SK-N-MC (cell line): ENCODE measurements around the gene IL22.

Experiments
- DNase-seq: peaks from one replicate; pipeline ENCODE4 v3.0.0-alpha.2; 2011; ENCODE audit warnings: low read depth, low spot score
- H3K27ac ChIP-seq: fragments of 200-600 bp; sonication (generic); 2 replicates; pipeline ENCODE4 v1.5.1; 2016; ENCODE audit warnings: mixed run types
- H3K36me3 ChIP-seq: fragments of 200-600 bp; sonication (generic); 2 replicates; pipeline ENCODE4 v1.6.1; 2017; ENCODE audit warnings: antibody characterized with exemption, low read length, mixed read lengths; ENCODE audit not compliant: insufficient read depth
- H3K4me3 ChIP-seq: fragments of 200-600 bp; sonication (generic); 2 replicates; pipeline ENCODE4 v1.5.1; 2016
- H3K9ac ChIP-seq: fragments of 200-600 bp; sonication (generic); 2 replicates; pipeline ENCODE4 v1.8.0; 2017; ENCODE audit warnings: mixed run types, mixed read lengths; ENCODE audit not compliant: insufficient read length
- H3K9me3 ChIP-seq: fragments of 200-600 bp; sonication (generic); 2 replicates; pipeline ENCODE4 v1.6.1; 2017; ENCODE audit warnings: low read depth, mild to moderate bottlenecking, antibody characterized with exemption, low read length, moderate library complexity, mixed read lengths
- EZH2 ChIP-seq: fragments of 200-600 bp; sonication (generic); IDR thresholded peaks from one replicate; pipeline ENCODE4 v1.6.1; 2017; ENCODE audit warnings: antibody characterized with exemption
- FOXP2 ChIP-seq: optimal IDR thresholded peaks from 2 replicates; pipeline ENCODE3; 2011; ENCODE audit warnings: mild to moderate bottlenecking, moderate library complexity; ENCODE audit not compliant: insufficient read depth; ENCODE audit errors: extremely low read length, control extremely low read depth
- POLR2AphosphoS5 ChIP-seq: IDR thresholded peaks from 2 replicates; pipeline ENCODE4 v1.6.1; 2012; ENCODE audit warnings: mild to moderate bottlenecking, low read depth, low read length, borderline replicate concordance

IL22 gene

GRCh38 chr12:68253504-68253903 lies at the start of gene IL22:
Gene IL22, minus strand, starts transcription at chr12:68253604. Its CDS starts 156 bp downstream, at chr12:68253448.
- no peak within 1 kb of the TSS for H3K27ac ChIP-seq
- H3K9me3 ChIP-seq = no peaks in the 10 kb centered on the region
- H3K4me3 ChIP-seq = no peak within 1 kb of the TSS
- DNase-seq = no peak
- TF ChIP-seq FOXP2 (no peak), EZH2 (no peak), POLR2AphosphoS5 (no peak)
- H3K36me3 ChIP-seq = no peaks in the 10 kb centered on the region
- no peak within 1 kb of the TSS for H3K9ac ChIP-seq

GRCh38 chr12:68297929-68298328 lies 44.5 kb upstream of the IL22 start:
- no peak for DNase-seq
- H3K4me3 ChIP-seq = no peak overlapping the region
- peaks cover 25% of the 10 kb centered on the region for H3K36me3 ChIP-seq
- H3K9me3 ChIP-seq = peaks cover 3% of the 10 kb centered on the region; the same call in 1 of the 2 replicates
- TF ChIP-seq POLR2AphosphoS5 (no peak), EZH2 (no peak), FOXP2 (no peak)
- H3K27ac ChIP-seq = no peak overlapping the region
- H3K9ac ChIP-seq = no peak overlapping the region

GRCh38 chr12:68294251-68294650 lies 40.8 kb upstream of the IL22 start:
- no peak overlapping the region for H3K9ac ChIP-seq
- no peaks in the 10 kb centered on the region for H3K36me3 ChIP-seq
- DNase-seq = no peak
- H3K4me3 ChIP-seq = no peak overlapping the region
- no peak for TF ChIP-seq FOXP2
- no peak for TF ChIP-seq POLR2AphosphoS5
- TF ChIP-seq EZH2 = no peak
- H3K9me3 ChIP-seq = no peaks in the 10 kb centered on the region
- no peak overlapping the region for H3K27ac ChIP-seq

GRCh38 chr12:68293347-68293746 lies 39.9 kb upstream of the IL22 start:
- no peak for TF ChIP-seq EZH2
- TF ChIP-seq POLR2AphosphoS5 = no peak
- no peak for TF ChIP-seq FOXP2
- no peak for DNase-seq
- H3K9ac ChIP-seq = no peak overlapping the region
- no peaks in the 10 kb centered on the region for H3K9me3 ChIP-seq
- no peak overlapping the region for H3K27ac ChIP-seq
- H3K36me3 ChIP-seq = no peaks in the 10 kb centered on the region
- no peak overlapping the region for H3K4me3 ChIP-seq

GRCh38 chr12:68292151-68292943 lies 38.9 kb upstream of the IL22 start:
- H3K4me3 ChIP-seq = no peak overlapping the region
- H3K36me3 ChIP-seq = no peaks in the 10 kb centered on the region
- no peak overlapping the region for H3K9ac ChIP-seq
- no peak for TF ChIP-seq EZH2
- TF ChIP-seq POLR2AphosphoS5 = no peak
- H3K27ac ChIP-seq = no peak overlapping the region
- DNase-seq = no peak
- H3K9me3 ChIP-seq = no peaks in the 10 kb centered on the region

- Histone ChIP-seq H3K36me3 (no peaks in the 10 kb centered on the region), H3K4me3 (no peak overlapping the region), H3K9ac (no peak overlapping the region), H3K9me3 (no peaks in the 10 kb centered on the region), H3K27ac (no peak overlapping the region)
- TF ChIP-seq FOXP2 = no peak
- TF ChIP-seq EZH2 = no peak
- no peak for DNase-seq
Observed at GRCh38 chr12:68291396-68292036, 38.1 kb upstream of the IL22 start.

- Histone ChIP-seq H3K36me3 (no peaks in the 10 kb centered on the region), H3K9me3 (no peaks in the 10 kb centered on the region), H3K27ac (no peak overlapping the region), H3K4me3 (no peak overlapping the region), H3K9ac (no peak overlapping the region)
- DNase-seq = peak; percentile 47
- TF ChIP-seq EZH2 (no peak), FOXP2 (no peak), POLR2AphosphoS5 (no peak)
Observed at GRCh38 chr12:68290126-68290525, 36.7 kb upstream of the IL22 start.

GRCh38 chr12:68287106-68287505 lies 33.7 kb upstream of the IL22 start:
- H3K36me3 ChIP-seq = no peaks in the 10 kb centered on the region
- H3K27ac ChIP-seq = no peak overlapping the region
- H3K9me3 ChIP-seq = no peaks in the 10 kb centered on the region
- TF ChIP-seq FOXP2 = no peak
- no peak for TF ChIP-seq EZH2
- no peak for DNase-seq
- H3K4me3 ChIP-seq = no peak overlapping the region
- H3K9ac ChIP-seq = no peak overlapping the region
